ENCODE results near the gene RGS3.

Gene RGS3

GRCh38 chr9:113570749-113571711, 107.5 kb downstream of the RGS3 start:
- no peak for DNase-seq (ENCODE audit: low spot score)

DNA sequence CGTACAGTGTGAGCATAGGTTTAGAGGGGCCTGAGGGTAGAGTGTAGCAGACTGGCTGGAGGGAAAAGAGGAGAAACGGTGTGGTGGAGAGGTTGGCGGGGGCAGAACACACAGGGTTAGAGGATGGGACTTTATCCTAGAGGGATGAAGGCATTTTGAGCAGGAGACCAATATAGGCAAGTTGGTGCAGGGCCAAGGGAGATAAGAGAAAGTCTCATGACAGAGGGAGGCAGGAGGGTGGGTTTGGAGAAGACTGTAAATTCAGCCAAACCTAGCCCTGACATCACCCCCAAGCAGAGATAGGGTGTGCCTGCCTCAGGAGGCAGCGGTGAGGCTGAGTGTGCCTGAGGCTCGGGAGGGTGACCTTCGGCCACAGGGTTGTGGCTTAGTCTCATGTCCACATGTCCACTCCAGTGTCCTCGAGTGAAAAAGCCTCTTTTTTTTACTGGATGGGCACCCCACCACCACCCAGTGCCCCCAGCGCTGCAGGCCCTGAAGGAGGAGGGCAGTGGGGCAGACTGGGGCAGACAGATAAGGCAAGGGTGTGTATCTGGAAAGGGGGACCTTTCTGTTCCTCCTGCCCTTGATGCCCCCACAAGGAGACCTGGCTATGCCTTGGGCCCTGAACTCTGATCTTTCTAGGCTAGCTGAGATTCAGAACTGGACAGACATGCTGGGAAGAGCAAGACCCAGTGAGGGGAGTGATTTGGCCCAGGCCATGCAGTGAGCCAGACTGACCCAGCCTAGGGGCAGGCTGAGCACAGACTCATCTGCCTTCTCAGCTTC, 108.7 kb downstream of the RGS3 start:
- DNase-seq (ENCODE audit: low spot score) = no peak

- no peak for DNase-seq (ENCODE audit: low spot score)
These were observed 109.8 kb downstream of the RGS3 start for GRCh38 chr9:113573046-113573958.

GRCh38 chr9:113573959-113574352, 110.4 kb downstream of the RGS3 start:
- DNase-seq (ENCODE audit: low spot score) = no peak

DNA sequence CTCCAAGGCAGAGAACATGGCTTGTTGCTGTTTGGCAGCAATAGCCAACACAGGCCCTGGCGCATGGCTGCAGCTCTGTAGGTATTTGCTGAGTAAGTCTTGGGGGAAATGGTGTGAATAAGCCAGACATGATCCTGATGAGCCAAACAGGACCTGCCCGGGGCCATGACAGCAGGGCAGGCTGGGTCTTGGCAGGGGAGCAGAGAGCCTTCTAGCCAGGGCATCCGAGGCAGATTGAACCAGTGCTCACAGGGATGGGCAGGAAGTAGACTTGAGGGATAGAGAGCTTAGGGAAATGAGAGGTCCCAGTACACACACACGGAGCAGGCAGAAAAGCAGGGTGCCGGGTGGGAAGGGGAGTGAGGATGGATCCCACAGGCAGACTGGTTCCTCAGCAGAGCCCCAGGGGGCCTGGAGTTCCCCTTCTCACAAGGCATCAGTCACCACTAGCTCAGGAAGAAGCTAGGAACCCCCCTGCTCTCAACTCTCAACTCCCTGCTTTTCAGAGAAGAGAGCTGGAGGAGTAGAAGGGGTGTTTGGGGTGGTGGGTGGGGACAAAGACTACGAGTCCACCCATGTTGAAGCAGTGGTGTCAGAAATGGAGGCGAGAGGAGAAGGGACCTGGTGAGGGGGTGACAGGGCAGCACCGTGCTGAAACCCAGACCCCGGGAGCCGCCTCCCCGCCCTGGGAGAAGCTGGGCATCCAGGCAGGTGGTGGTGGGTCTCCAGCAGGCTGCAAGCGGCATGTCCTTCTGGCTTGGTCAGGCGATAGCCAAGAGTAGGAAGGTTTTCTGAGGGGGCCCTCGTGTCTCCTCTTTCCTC, 111.1 kb downstream of the RGS3 start:
- DNase-seq (ENCODE audit: low spot score) = no peak

- no peak for DNase-seq (ENCODE audit: low spot score)
These were observed 114.2 kb downstream of the RGS3 start for GRCh38 chr9:113577525-113578261.

DNA sequence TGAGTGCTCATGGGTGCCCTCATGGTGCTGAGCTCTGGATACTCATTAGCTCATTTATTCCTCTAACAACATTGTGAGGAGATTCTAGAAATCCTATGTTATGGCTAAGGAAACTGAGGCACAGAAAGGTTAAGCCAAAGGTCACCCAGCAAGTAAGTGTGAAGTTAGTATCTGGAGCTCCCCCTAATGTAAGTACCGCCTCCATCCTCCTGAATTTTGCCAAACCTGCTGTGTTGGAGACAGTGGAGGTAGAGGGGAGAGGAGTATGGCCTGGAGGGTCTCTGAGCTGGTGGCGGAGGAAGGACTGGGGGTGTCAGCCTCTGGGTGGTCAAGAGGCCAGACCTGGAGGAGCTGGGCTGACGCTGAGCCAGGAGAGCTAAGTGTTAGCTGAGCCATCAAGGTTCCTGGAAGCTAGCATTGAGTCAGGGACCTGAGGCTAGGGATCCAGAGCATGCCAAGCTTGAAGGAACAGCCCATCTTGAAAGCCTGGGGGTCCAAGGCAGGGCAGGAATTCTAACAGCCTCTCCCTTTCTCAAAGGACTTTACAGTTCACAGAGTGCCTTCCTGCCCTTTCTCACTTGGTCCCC, 114.8 kb downstream of the RGS3 start:
- no peak for DNase-seq (ENCODE audit: low spot score)

DNA sequence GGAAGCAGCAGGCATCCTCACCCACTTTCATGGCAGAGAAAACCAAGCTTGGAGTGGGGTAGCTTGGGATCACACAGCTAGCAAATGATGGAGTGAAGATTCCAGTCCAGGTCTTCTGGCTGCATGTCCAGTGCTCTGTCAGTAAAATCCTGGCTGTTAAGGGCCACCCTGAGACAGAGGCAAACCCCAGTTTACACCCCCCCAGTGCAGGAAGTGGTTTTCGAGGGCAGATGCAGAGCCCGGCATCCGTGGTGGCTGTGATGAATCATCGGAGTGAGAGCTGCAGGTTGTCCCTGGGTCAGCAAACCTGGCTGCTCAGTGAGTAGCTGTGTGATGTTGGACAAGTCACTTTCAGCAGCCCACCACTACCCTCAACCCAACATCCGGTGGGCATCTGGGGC, 115.4 kb downstream of the RGS3 start:
- DNase-seq (ENCODE audit: low spot score) = peak; percentile 84

GRCh38 chr9:113579283-113580040, 115.9 kb downstream of the RGS3 start:
- no peak for DNase-seq (ENCODE audit: low spot score)

GRCh38 chr9:113580041-113580953, 116.8 kb downstream of the RGS3 start:
- DNase-seq (ENCODE audit: low spot score) = peak; percentile 73

GRCh38 chr9:113580954-113581311, 117.4 kb downstream of the RGS3 start:
- no peak for DNase-seq (ENCODE audit: low spot score)

DNA sequence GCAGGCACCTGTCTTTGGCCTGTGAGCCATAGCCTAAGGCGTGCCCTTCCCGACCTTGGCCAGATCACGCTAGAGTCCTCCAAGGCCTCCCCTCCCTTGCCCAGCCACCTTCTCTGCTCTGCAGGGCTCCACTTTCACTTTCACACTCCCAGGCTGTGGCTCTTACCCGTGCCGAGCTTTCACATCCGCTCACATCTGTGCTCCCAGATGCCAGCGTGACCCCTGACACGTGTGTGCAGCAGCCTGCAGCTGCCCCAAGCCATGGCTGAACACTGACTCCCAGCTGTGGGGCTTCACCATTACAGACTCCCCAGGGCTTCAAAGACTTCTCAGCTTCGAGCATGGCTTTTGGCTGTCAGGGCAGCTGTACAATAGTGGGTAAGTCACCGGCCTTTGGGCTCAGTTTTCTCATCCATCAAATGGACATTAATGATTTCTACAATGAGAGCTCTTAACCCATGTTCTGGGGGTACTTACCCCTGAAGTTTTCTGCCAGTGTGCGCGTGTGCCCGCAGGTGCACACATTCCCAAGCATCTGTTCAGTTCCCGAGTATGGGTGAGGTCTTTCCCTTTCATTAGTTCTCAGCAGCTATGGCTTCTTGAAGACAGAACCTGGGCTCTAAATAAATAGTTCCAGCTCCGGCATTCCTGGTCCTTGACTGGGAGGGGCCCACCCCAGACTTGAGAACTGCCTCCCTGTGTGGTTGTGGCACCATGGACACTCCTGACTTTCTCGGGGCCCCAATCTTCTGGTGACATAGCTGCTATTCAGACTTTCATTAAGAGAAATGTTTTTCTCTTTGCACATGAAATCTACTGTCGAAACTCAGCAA, 118.6 kb downstream of the RGS3 start:
- DNase-seq (ENCODE audit: low spot score) = peak; percentile 87

- no peak for DNase-seq (ENCODE audit: low spot score)
These were observed 119.2 kb downstream of the RGS3 start for GRCh38 chr9:113582698-113583200.

DNA sequence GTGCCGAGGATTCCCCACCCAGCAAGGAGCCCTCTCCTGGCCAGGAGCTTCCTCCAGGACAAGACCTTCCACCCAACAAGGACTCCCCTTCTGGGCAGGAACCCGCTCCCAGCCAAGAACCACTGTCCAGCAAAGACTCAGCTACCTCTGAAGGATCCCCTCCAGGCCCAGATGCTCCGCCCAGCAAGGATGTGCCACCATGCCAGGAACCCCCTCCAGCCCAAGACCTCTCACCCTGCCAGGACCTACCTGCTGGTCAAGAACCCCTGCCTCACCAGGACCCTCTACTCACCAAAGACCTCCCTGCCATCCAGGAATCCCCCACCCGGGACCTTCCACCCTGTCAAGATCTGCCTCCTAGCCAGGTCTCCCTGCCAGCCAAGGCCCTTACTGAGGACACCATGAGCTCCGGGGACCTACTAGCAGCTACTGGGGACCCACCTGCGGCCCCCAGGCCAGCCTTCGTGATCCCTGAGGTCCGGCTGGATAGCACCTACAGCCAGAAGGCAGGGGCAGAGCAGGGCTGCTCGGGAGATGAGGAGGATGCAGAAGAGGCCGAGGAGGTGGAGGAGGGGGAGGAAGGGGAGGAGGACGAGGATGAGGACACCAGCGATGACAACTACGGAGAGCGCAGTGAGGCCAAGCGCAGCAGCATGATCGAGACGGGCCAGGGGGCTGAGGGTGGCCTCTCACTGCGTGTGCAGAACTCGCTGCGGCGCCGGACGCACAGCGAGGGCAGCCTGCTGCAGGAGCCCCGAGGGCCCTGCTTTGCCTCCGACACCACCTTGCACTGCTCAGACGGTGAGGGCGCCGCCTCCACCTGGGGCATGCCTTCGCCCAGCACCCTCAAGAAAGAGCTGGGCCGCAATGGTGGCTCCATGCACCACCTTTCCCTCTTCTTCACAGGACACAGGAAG, 120.2 kb downstream of the RGS3 start:
- DNase-seq (ENCODE audit: low spot score) = no peak

- DNase-seq (ENCODE audit: low spot score) = no peak
These were observed 121.0 kb downstream of the RGS3 start for GRCh38 chr9:113584428-113585084.

DNA sequence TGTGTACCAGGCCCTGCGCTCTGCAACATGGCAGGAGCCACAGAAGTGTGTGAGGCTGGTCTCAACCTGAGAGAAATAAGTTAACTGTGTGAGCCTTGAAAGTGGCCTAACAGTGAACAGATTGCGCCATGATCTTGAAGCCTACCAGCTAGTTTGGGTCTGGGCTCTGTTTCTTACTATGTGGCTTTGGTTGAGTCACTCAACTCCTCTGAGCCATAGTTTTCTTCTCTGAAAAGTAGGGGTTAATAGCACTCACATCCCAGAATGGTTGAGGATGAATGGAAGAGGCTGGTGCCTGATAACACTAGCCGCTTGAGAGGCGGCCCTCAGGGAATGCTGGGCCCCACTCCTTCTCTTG, 121.5 kb downstream of the RGS3 start:
- no peak for DNase-seq (ENCODE audit: low spot score)
